Activated CD4-positive, alpha-beta T cell treated with anti-CD3 and anti-CD28 coated beads, Interleukin-10, Interleukin-2, amounts not matched to agents 100 ng/mL and 50 ng/mL, durations not matched to agents 16 hours and 8 hours (primary cell): ENCODE data around the gene PLA2G12A.

ENCODE experiments used
- DNase-seq: peaks from one replicate; pipeline ENCODE4 v3.0.0-alpha.2; 2020

The PLA2G12A gene

DNA sequence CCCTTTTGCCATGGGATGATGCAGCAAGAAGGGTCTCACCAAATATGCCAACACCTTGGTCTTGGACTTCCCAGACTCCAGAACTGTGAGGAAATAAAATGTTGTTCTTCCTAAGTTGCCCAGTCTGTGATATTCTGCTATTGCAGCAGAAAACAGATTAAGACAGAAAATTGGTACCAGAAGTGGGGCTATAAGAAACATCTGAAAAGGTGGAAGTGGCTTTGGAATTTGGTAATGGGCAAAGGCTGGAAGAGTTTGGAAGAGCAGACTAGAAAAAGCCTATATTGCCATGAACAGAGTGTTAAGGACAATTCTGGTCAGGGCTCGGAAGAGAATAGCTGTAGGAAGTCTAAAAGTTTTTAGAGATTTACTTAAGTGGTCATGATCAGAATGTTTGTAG lies 54.0 kb downstream of the PLA2G12A start:
- DNase-seq: no peak

DNA sequence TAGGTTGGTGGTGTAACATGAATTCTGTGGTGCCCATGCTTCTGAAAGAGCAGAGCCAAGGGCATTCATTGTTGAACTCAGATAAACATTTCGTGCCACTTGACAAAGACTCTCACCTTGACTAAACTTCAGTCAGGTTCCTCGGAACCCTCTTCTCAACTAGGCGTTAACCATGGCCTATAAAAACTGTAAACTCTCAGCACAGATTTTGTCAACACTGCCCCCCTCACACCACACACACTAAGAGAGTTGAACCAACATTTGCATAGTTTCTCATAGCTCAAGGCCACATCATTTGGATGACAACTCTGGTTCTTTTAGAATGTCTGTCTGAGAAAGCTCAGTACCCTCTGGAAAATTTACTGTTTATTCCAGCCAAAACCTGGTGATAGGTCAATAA lies 54.7 kb downstream of the PLA2G12A start:
- no peak for DNase-seq

DNA sequence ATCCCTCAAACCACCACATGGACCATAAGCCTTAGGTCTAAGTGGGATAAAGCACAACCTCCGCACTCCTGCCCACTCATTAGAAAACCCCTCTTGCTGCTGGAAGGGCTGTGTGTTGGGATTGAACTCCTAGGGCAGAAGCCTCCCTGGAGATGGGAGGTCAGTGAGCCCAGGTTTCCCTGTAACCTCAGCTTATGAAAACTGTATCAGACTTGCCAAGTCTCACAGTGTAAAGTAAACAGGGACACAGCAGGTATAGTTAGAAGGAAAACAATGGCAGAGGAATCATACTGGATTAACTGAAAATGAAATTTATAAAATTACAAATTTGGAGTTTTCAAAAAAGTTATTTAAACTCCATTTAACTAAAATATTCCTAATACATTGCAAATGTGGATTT lies 56.6 kb downstream of the PLA2G12A start:
- DNase-seq: no peak

DNA sequence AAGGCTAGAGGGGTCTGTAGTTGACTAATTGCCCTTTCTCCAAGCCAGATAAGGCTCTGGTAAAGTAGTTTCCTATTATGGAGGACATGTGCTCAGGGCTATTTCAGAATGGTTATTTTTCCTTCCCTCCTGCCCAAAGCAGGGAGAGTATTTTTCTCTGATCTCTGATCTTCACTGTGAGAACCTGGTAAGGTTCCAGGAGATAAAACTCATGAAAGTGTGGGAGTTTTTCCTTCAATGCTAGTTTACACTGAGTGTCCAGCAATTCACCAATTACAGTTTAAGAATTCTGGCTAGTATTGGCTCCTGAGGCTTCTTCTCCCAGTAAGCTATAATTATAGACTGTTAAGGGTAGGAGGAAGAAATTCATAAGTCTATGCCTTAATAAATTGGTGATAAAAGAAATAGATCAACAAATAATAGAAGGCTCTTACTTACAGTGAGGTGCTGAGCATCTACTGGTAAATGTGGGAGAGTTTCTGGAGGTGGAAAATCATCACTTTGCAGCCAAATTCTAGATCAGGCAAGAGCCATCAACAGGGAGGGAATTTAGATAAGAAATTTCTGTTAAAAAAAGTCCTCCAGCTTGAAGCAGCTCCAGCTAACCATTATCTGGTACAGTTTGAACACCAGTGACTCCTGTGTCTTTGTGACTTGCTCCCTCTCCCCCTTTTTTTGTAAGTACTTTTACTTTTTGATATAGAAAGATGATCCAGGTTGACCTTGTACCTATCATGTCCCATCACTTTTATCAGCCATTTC lies 57.5 kb downstream of the PLA2G12A start:
- DNase-seq: no peak

DNA sequence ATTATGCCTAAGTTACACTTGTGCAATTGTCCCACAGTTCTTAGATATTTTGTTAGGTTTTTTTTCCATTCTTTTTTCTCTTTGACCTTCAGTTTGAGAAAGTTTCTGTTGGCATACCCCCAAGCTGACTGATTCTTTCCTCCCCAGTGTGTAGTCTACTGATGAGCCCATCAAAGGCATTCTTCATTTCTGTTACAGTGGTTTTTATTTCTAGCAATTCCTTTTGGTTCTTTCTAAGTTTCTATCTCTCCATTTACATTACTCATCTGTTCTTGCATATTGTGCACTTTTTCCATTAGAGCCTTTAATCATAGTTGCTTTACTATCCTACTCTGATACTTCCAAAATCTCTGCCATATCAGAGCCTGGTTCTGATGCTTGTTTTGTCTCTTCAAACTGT lies 58.5 kb downstream of the PLA2G12A start:
- DNase-seq: no peak

DNA sequence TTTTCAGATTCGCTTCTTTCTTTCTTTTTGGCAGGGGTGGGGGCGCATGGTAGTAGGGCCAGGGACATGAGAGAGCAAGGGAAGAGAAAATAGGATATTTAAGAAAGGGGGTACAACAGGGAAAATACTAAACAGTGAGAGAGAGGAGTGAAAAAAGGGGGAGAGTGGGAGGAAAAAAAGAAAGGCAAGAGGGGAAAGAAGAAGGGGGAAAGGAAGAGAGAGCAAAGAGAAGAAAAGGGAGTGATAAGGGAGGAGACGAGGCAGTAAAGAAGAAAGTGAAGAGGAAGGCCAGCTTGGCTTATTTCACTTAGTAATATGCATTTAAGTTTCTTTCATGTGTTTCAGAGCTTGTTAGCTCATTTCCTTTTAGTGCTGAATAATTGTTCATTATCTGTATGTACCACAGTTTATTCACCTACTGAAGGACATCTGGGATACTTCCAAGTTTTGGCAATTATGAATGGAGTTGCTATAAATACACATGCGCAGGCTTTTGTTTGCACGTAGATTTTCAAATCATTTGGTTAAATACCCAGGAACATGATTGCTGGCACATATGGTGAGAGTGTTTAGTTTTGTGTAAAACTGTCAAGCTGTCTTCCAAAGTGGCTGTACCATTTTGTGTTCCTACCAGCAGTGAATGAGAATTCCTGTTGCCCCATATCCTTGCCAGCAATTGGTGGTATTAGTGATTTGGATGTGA lies 63.9 kb downstream of the PLA2G12A start:
- no peak for DNase-seq

DNA sequence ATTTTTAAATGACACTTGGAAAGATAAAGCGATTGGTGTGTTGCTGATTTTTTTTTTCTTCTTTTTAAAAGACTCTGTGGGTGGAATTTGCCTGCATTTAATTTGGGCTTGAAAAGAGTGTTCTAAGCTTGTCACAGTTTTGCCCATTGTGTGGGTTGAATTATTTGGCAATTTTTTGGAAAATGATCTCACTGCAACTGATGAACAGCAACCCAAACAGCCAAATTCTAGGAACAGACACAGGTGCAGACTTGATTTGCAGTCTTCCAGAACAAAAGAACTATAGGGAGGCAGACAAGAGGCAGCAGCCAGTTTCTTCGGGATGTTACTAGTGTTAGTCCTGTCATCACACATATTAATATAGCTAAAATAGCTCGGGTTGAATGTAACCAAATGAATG lies 67.1 kb downstream of the PLA2G12A start:
- no peak for DNase-seq

DNA sequence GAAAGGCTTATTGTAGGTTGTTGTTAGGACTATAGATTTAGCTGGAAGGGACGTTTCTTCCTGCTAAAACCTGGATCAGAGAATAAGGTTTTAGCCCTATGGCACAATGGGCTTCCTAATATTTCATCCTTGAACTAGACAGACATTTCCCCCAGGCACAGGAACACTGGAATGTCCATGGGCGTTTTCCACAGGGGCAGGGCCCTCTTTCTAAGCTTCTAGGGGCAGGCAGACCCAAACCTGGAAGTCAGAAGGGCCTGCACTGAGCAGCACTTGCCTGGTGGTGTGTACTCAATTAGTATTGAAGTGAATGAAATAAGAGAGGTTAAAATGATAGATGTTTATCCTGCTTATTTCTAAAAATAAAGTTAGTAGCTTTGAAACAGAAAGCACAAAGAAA lies 67.8 kb downstream of the PLA2G12A start:
- DNase-seq: no peak
